Sigmoid colon (tissue), 7 donors: ENCODE results near the gene TTC9B. TPM values are rescaled to one million over a fixed set of nuclear protein-coding genes. Genes with fewer than 3 reads are reported as not detected.

Experiments used
- DNase-seq: peaks from one replicate; pipeline ENCODE4 v3.0.0-alpha.2; 2019
- H3K27ac ChIP-seq, 4 donors: fragments of 200-600 bp; sonication (generic); one replicate each; pipeline ENCODE4 v1.5.1; 2016 to 2019; ENCODE audit warnings: mild to moderate bottlenecking in 1 of 4
- H3K27me3 ChIP-seq, 3 donors: fragments of 200-600 bp; sonication (generic); one replicate each; pipeline ENCODE4 v1.5.1; 2019; ENCODE audit warnings: mild to moderate bottlenecking in 1 of 3
- H3K36me3 ChIP-seq, 4 donors: fragments of 200-600 bp; sonication (generic); one replicate each; pipeline ENCODE4 v1.5.1; 2016 to 2019
- H3K4me1 ChIP-seq, 4 donors: fragments of 200-600 bp; sonication (generic); one replicate each; pipeline ENCODE4 v1.5.1; 2017 to 2019
- H3K4me3 ChIP-seq, 4 donors: fragments of 200-600 bp; sonication (generic); one replicate each; pipeline ENCODE4 v1.5.1; 2017 to 2019; ENCODE audit warnings: mild to moderate bottlenecking in 2 of 4, moderate library complexity in 1 of 4
- H3K9me3 ChIP-seq, 4 donors: fragments of 200-600 bp in 3 of 4; sonication (generic) in 3 of 4; one replicate each; pipeline versions ENCODE4 v1.5.1 to v1.6.1; 2013 to 2019
- EP300 ChIP-seq, 4 donors: sonication (generic); formaldehyde crosslinking; IDR thresholded peaks; one replicate each; pipeline ENCODE4 v1.6.1; 2017; ENCODE audit warnings: antibody characterized with exemption in 4 of 4
- POLR2A ChIP-seq, 2 donors: fragments of 450-650 bp; IDR thresholded peaks; one replicate each; pipeline ENCODE4 v1.6.1; 2016; ENCODE audit warnings: antibody characterized with exemption in 2 of 2, mild to moderate bottlenecking in 2 of 2, moderate library complexity in 2 of 2
- POLR2AphosphoS5 ChIP-seq, 4 donors: sonication (generic); formaldehyde crosslinking; IDR thresholded peaks; one replicate each; pipeline ENCODE4 v1.6.1; 2017; ENCODE audit warnings: antibody characterized with exemption in 4 of 4
- WGBS, 2 donors: extraction: QIAGEN DNeasy Blood & Tissue Kit; methylation state at CpG; one replicate each; pipeline ENCODE4 v1.1.7; 2013; 5-methylcytosine and 5-hydroxymethylcytosine counted together
- intact Hi-C: fragments of 100-400 bp; cut with DNase I; formaldehyde crosslinking; loops from one replicate; pipeline ENCODE4 v1.15.1; 2023
- polyA plus RNA-seq, 3 donors: library from polyadenylated mRNA; stranded (reverse); fragments of 200-250 nt; gene quantifications; one replicate each; pipeline ENCODE4 v1.2.3, GENCODE V29; 2013
- total RNA-seq, 4 donors: library from RNA; depleted of rRNA; stranded (reverse); fragments of >200 nt; gene quantifications; one replicate each; pipeline ENCODE4 v1.1.0, GENCODE V29; 2016
- TF ChIP-seq, protein P1 (sequence below), 4 experiments: fragments of 450-650 bp in 3 of 4; fragments of 200-600 bp in 1 of 4; IDR thresholded peaks; one replicate each; pipeline ENCODE4 v1.5.1; 2016 to 2019; ENCODE audit warnings: antibody characterized with exemption in 4 of 4, mild to moderate bottlenecking in 3 of 4, moderate library complexity in 2 of 4
- donor health status: healthy with polysubstance abuse.
- donor health status: Bipolar disorder and iron deficiency.
- donor health status: healthy.

TTC9B gene
- total and polyA plus RNA-seq, 7 donors = 0.34 to 5.0 (median 1.1) TPM; not detected in 4

DNA sequence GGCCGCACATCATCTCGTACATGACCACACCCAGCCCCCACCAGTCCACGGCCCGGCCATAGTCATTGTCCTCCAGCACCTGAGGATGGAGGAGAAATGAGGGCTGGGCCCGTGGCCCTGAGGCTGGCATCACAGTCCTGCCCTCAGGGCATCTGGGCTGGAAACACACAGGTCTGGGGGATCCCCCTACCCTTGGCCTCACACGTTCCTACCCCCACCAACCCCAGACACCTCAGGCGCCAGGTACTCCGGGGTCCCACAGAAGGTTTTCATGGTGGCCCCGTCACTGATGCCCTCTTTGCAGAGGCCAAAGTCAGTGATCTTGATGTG is 17.8 kb upstream of the TTC9B start:
- 92 to 94% methylated on average over 9 of the region's 9 CpGs for WGBS, 2 donors

DNA sequence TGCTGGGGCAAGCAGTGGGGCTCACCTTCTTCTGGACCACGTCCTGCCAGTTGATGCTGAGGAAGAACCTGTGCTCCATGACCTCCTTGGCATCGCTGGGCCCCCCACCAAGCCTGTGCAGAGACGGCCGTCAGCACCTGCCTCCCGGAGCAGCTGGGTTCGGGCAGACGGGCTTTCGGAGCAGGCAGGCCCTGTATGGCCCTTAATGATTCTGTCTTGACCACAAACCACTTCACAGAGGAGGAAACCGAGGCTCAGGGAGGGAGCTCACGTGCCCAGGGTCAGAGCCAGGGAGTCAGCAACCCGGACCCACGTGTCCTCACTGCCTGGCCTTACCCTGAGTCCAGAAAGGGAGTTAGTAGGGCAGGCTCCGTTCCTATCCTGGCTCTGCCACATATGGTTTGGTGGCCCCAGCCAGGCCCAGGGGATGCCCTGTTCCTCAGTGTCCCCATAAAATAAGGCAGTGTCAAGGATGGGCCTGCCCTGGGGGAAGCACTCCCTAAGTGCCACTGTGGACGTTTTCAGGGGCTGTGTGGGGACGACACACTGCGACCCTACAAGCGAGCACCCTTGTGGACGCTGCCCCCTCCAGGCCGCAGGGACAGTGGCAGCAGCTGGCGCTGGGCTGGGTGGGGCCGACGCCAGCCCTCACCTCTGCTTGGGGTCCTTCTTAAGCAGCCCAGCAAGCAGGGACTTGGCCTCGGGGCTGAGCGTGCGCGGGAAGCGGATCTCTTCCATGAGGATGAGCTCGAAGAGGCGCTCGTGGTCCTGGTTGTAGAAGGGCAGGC is 17.2 kb upstream of the TTC9B start:
- intact Hi-C loops = no loop called here
- WGBS, 2 donors = 88 to 91% methylated on average over 30 of the region's 30 CpGs
- H3K36me3 ChIP-seq = peaks cover 49 to 79% (median 63%) of the 10 kb centered on the region in 4 donors

More for the DNA sequence above, 17.8 kb upstream of the TTC9B start:
- no peaks in the 10 kb centered on the region for H3K27me3 ChIP-seq
- H3K36me3 ChIP-seq = peaks cover 55 to 85% (median 65%) of the 10 kb centered on the region in 4 donors
- peaks cover 0 to 17% (median 12%) of the 10 kb centered on the region in 4 donors for H3K4me1 ChIP-seq
- intact Hi-C loops = no loop called here
- no peak overlapping the region for H3K4me3 ChIP-seq
- no peaks in the 10 kb centered on the region for H3K9me3 ChIP-seq
- TF ChIP-seq POLR2A (IDR thresholded peaks at IDR 0.05) (no peak), EP300 (IDR thresholded peaks at IDR 0.05) (no peak)
- H3K27ac ChIP-seq = no peak overlapping the region
- DNase-seq = no peak

DNA sequence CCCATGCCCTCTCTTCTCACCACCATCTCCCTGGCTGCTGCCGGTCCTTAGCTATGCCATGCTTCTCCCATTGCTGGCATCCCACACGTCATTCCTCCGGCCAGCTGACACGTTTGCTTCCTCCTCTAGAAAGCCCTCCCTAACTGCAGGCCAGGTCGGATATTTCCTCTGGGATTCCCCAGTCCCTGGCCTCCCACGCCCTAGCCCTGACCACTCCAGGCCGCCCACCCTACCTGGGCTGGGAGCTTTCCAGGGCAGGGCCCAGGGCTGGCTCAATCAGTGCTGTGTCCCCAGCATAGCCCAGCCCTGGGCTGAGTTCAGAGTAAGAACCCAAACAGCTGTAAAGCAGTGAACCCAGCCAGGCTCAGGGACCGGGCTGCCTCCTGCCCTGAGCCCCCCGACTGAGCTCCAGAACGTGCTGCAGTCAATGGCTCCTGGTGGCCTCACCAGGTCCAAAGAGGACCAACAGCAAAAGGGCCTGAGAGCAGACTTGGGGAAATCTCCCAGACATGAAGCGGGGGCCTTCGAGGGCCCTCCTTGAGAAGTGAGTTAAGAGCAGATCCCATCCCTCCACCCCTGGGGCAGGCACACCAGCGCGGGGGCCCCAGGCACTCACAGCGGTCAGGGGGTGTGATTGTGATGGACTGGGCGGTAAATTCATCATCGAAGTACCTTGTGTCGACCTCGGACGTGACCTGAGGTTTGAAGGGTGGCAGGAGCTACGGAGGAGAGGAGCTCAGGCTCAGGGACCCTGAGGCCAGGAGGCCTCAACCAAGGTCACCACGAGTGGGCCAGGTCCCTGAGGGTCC is 16.4 kb upstream of the TTC9B start:
- Histone ChIP-seq H3K27me3 (no peaks in the 10 kb centered on the region), H3K27ac (no peak overlapping the region), H3K4me1 (peaks cover 0 to 17% (median 12%) of the 10 kb centered on the region in 4 donors), H3K4me3 (no peak overlapping the region), H3K36me3 (peaks cover 41 to 71% (median 59%) of the 10 kb centered on the region in 4 donors), H3K9me3 (no peaks in the 10 kb centered on the region)
- TF ChIP-seq POLR2AphosphoS5 (IDR thresholded peaks at IDR 0.05) = no peak
- TF ChIP-seq POLR2A (IDR thresholded peaks at IDR 0.05) = no peak
- TF ChIP-seq, protein P1, sequence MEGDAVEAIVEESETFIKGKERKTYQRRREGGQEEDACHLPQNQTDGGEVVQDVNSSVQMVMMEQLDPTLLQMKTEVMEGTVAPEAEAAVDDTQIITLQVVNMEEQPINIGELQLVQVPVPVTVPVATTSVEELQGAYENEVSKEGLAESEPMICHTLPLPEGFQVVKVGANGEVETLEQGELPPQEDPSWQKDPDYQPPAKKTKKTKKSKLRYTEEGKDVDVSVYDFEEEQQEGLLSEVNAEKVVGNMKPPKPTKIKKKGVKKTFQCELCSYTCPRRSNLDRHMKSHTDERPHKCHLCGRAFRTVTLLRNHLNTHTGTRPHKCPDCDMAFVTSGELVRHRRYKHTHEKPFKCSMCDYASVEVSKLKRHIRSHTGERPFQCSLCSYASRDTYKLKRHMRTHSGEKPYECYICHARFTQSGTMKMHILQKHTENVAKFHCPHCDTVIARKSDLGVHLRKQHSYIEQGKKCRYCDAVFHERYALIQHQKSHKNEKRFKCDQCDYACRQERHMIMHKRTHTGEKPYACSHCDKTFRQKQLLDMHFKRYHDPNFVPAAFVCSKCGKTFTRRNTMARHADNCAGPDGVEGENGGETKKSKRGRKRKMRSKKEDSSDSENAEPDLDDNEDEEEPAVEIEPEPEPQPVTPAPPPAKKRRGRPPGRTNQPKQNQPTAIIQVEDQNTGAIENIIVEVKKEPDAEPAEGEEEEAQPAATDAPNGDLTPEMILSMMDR (IDR thresholded peaks at IDR 0.05) = no peak
- no peak for TF ChIP-seq EP300 (IDR thresholded peaks at IDR 0.05)
- 93% methylated on average over 22 of the region's 22 CpGs for WGBS, 2 donors
- DNase-seq = no peak
- intact Hi-C loops = no loop called here

More for the DNA sequence above, 17.2 kb upstream of the TTC9B start:
- no peaks in the 10 kb centered on the region for H3K27me3 ChIP-seq
- peaks cover 0 to 17% (median 12%) of the 10 kb centered on the region in 4 donors for H3K4me1 ChIP-seq
- no peak overlapping the region for H3K4me3 ChIP-seq
- H3K9me3 ChIP-seq = no peaks in the 10 kb centered on the region
- no peak for TF ChIP-seq EP300 (IDR thresholded peaks at IDR 0.05)
- TF ChIP-seq POLR2AphosphoS5 (IDR thresholded peaks at IDR 0.05) = no peak
- TF ChIP-seq, protein P1 (IDR thresholded peaks at IDR 0.05) = no peak
- H3K27ac ChIP-seq = no peak overlapping the region
- DNase-seq = no peak

DNA sequence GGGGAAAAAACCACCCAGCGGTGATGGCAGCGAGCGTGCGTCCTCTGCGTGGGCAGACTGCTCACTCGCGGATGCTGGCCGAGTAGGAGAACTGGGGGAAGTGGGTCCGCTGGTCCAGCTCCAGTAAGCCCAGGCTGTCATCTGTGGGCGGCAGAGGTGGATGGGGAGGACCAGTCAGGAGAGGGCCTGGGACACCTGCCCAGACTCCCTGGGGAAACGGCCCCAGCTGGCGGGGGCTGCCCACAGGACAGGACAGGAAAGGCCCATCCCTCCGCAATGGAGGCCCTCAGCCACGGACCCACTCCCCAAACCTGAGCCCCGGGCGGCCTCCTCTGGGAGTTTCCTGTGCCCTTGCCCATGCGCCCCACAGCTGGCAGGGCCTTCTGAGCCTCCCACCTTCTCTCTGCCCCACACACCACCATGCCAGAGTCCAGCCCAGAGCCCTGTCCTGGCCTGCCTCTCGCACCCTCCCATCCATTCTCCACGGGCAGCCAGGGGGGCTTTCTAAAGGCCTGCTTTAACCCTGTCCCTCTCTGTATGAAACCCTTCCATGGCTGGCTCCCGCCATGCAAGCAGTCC is 15.7 kb upstream of the TTC9B start:
- TF ChIP-seq POLR2A (IDR thresholded peaks at IDR 0.05) = no peak
- no peak for TF ChIP-seq POLR2AphosphoS5 (IDR thresholded peaks at IDR 0.05)
- TF ChIP-seq, protein P1 (IDR thresholded peaks at IDR 0.05) = no peak
- no peak for TF ChIP-seq EP300 (IDR thresholded peaks at IDR 0.05)
- Histone ChIP-seq H3K36me3 (peaks cover 38 to 64% (median 53%) of the 10 kb centered on the region in 4 donors), H3K4me1 (peaks cover 0 to 17% (median 12%) of the 10 kb centered on the region in 4 donors), H3K9me3 (no peaks in the 10 kb centered on the region), H3K27me3 (no peaks in the 10 kb centered on the region), H3K27ac (no peak overlapping the region), H3K4me3 (no peak overlapping the region)
- 93 to 94% methylated on average over 20 of the region's 20 CpGs for WGBS, 2 donors
- DNase-seq = no peak
- intact Hi-C loops = no loop called here
